NCI-H2029 (cell line): ENCODE data around the gene CREB3L2.
"Not testable (repeated sequence)": the region's sequence is repeated elsewhere in the genome, so short reads cannot be mapped to it uniquely, and the experiment has no call there.

Experiments
- DNase-seq: peaks from one replicate; lab custom pipeline; 2025; lab: John Stamatoyannopoulos, UW

Gene CREB3L2

GRCh38 chr7:138001529-138002095 lies at the start of gene CREB3L2:
Gene CREB3L2, minus strand, starts transcription at chr7:138002086. Its CDS starts 381 bp downstream, at chr7:138001705.
- DNase-seq: peak; percentile 56

GRCh38 chr7:138049505-138050116 lies 47.7 kb upstream of the CREB3L2 start:
- DNase-seq: no peak

GRCh38 chr7:138047907-138048306 lies 46.0 kb upstream of the CREB3L2 start:
- DNase-seq: no peak

GRCh38 chr7:138044897-138045296 lies 43.0 kb upstream of the CREB3L2 start:
- no peak for DNase-seq

GRCh38 chr7:138040063-138040462 lies 38.2 kb upstream of the CREB3L2 start:
- DNase-seq: not testable (repeated sequence)

- no peak for DNase-seq
These were observed 34.2 kb upstream of the CREB3L2 start for GRCh38 chr7:138036135-138036534.

GRCh38 chr7:138033241-138033640 lies 31.4 kb upstream of the CREB3L2 start:
- no peak for DNase-seq

GRCh38 chr7:138032770-138033169 lies 30.9 kb upstream of the CREB3L2 start:
- DNase-seq: no peak

GRCh38 chr7:138032186-138032585 lies 30.3 kb upstream of the CREB3L2 start:
- no peak for DNase-seq

- no peak for DNase-seq
These were observed 28.9 kb upstream of the CREB3L2 start for GRCh38 chr7:138030679-138031351.

GRCh38 chr7:138029941-138030340 lies 28.1 kb upstream of the CREB3L2 start:
- no peak for DNase-seq

- no peak for DNase-seq
These were observed 27.2 kb upstream of the CREB3L2 start for GRCh38 chr7:138029126-138029525.

GRCh38 chr7:138027100-138027499 lies 25.2 kb upstream of the CREB3L2 start:
- no peak for DNase-seq

- DNase-seq: no peak
These were observed 23.6 kb upstream of the CREB3L2 start for GRCh38 chr7:138025215-138026186.

- DNase-seq: no peak
These were observed 22.9 kb upstream of the CREB3L2 start for GRCh38 chr7:138024765-138025164.

GRCh38 chr7:138024343-138024691 lies 22.4 kb upstream of the CREB3L2 start:
- no peak for DNase-seq

GRCh38 chr7:138023618-138024342 lies 21.9 kb upstream of the CREB3L2 start:
- DNase-seq: no peak

- no peak for DNase-seq
These were observed 20.0 kb upstream of the CREB3L2 start for GRCh38 chr7:138021889-138022288.

GRCh38 chr7:138017992-138018391 lies 16.1 kb upstream of the CREB3L2 start:
- no peak for DNase-seq

GRCh38 chr7:138015096-138015495 lies 13.2 kb upstream of the CREB3L2 start:
- DNase-seq: no peak

GRCh38 chr7:138014686-138015085 lies 12.8 kb upstream of the CREB3L2 start:
- no peak for DNase-seq

- DNase-seq: not testable (repeated sequence)
These were observed 12.3 kb upstream of the CREB3L2 start for GRCh38 chr7:138014201-138014600.
